Esophagus squamous epithelium (tissue), 4 donors: ENCODE results near the gene MARVELD1.

Experiments used
- CTCF ChIP-seq, 6 experiments: fragments of 450-650 bp in 4 of 6; fragments of 200-600 bp in 2 of 6; sonication (generic) in 2 of 6; IDR thresholded peaks; one replicate each; pipeline ENCODE4 v1.5.1; 2016 to 2019; ENCODE audit warnings: antibody characterized with exemption in 6 of 6, mild to moderate bottlenecking in 4 of 6, moderate library complexity in 4 of 6
- POLR2A ChIP-seq, 4 donors: fragments of 450-650 bp; IDR thresholded peaks; one replicate each; pipeline ENCODE4 v1.6.1; 2017; ENCODE audit warnings: antibody characterized with exemption in 4 of 4, mild to moderate bottlenecking in 4 of 4, moderate library complexity in 3 of 4

GRCh38 chr10:97704341-97704740, 9.2 kb upstream of the MARVELD1 start:
- TF ChIP-seq CTCF (IDR thresholded peaks at IDR 0.05) (no peak), POLR2A (IDR thresholded peaks at IDR 0.05) (no peak)
